GM19455 (cell line): ENCODE data around the gene SEMA3E.

Experiments
- ATAC-seq: cut with Tn5 transposase; IDR thresholded peaks from one replicate; pipeline ENCODE4 v1.9.1; 2021; ENCODE audit not compliant: unreplicated experiment

SEMA3E gene

GRCh38 chr7:83366629-83367028 lies 282.3 kb downstream of the SEMA3E start:
- ATAC-seq: no peak

GRCh38 chr7:83365746-83366145 lies 283.2 kb downstream of the SEMA3E start:
- no peak for ATAC-seq

DNA sequence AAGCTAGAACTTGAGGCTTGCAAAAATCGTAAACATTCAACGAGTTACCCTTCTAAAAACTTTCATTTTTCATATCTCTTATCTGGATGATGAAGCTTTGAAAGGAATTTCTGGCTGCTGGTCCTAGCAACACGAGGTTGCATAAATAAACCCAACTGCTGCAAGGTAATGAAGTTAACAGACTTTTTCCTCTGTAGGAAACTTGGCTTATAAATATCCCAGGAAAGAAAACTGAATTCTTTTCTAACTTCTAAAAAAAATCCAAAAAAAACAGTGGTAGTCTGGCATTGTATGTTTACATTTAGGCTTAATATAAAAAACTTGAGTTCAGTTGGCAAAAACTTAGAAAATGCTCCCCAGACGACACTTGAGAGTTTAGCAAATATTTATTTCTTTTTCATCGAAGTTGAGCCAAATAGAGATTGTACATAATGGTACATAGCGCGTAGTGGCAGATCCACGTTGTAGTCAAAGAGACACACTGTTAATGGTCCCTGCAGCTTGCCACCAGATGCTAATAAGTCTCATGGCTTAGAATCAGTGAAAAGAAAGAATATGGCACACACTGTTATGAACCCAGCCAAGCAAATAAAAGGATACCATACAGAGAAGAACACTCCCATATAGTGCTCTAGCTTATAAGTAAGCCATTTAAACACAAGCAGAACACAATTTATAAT lies 285.9 kb downstream of the SEMA3E start:
- no peak for ATAC-seq

- no peak for ATAC-seq
These were observed 289.8 kb downstream of the SEMA3E start for GRCh38 chr7:83359108-83359507.

- no peak for ATAC-seq
These were observed 293.8 kb downstream of the SEMA3E start for GRCh38 chr7:83355143-83355542.

DNA sequence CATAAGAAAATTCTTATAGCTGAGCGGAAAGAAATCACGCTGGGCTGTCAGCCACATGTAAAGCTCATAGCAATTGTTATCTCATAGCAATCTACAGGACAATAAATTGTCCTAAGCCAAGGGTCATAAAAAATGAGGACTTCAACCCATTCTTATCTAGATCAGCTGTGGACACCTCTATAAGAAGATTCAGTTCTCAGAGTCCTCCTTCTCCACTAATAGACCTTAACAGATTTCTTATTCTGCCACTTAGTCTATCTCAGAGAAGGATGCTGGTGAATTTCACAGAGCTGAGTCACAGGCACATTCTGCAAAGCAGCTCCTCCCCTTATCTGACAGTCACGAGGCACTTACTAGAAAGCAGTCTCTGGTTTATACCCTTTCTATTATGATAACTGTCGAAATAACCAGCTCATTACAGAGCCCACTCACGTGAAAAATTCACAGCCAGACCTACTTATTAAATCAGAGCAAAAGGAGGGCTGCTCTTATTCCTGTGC lies 300.9 kb downstream of the SEMA3E start:
- ATAC-seq: no peak

- no peak for ATAC-seq
These were observed 309.0 kb downstream of the SEMA3E start for GRCh38 chr7:83339907-83340306.

DNA sequence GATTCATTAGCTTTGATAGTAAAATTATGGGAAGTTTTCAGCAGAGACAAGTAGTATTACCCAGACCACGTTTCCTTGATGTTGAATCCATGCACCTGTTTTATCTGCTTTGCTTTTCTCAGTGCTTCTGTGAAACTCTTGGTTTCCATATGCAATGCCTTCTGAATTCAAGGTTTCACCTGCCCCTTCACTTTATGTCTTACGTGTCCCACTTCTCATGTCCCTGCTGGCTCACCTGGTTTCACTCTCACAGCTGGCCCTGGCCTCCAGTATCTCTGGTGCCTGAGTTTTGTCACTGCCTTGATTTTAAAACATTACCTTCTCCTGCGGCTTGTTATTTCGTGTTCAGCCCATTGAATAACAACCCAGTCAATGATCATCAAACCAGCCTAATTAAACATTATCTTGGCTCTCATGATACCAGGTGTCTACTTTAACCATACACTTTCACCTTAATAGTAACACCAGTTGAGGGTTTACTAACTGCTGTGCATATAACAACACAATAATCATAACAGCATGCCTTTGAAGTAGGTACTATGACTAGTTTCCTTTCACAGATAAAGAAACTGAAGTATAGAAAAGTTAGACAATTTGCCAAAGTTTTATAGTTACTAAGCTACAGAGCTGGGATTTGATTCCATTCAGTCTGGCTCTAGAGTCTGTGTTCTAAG lies 310.5 kb downstream of the SEMA3E start:
- ATAC-seq: no peak

- no peak for ATAC-seq
These were observed 311.9 kb downstream of the SEMA3E start for GRCh38 chr7:83337050-83337449.

GRCh38 chr7:83326223-83326622 lies 322.7 kb downstream of the SEMA3E start:
- no peak for ATAC-seq

DNA sequence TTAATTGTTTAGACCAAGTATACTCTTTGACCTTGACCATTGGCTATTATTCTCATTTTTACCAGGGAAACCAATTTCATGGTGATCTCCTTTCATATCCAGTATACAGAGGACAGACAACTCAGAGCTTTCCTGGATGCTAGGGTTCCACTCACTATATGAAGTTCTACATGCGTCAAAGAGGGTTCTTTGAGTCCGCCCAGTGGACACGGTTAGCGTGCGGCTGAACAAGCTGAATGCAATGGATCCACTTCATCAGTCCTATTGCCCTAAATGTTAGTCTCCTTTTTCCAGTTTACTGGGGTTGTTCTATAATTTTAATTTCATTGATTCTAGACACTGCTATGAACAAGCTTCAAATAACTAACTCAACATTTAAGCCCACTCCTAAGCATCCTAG lies 323.9 kb downstream of the SEMA3E start:
- ATAC-seq: no peak

DNA sequence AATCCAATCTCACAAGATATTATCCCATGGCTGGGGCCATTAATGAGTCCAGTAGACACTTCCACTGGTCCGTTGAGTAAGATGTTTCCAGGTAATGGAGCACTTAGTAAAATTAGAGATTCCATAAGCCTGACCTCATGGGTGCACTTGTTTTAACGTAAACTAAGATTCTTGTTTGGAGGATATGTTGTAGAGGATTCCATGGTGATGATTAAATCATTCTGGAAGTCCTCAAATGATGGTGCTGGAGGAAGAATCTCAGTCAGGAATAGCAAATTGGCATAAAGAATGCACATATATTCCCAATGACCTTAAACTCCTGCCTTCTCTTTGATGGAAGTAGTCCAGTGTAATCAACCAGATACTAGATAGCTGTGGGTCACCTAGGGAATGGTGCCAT lies 324.3 kb downstream of the SEMA3E start:
- no peak for ATAC-seq

- ATAC-seq: no peak
These were observed 327.9 kb downstream of the SEMA3E start for GRCh38 chr7:83321011-83321410.

GRCh38 chr7:83313931-83314330 lies 335.0 kb downstream of the SEMA3E start:
- ATAC-seq: no peak
